Measurements from ENCODE around the gene NGLY1.
A peak's percentile ranks its signal among the peaks of the same experiment; 100 is the strongest.

NGLY1 gene

DNA sequence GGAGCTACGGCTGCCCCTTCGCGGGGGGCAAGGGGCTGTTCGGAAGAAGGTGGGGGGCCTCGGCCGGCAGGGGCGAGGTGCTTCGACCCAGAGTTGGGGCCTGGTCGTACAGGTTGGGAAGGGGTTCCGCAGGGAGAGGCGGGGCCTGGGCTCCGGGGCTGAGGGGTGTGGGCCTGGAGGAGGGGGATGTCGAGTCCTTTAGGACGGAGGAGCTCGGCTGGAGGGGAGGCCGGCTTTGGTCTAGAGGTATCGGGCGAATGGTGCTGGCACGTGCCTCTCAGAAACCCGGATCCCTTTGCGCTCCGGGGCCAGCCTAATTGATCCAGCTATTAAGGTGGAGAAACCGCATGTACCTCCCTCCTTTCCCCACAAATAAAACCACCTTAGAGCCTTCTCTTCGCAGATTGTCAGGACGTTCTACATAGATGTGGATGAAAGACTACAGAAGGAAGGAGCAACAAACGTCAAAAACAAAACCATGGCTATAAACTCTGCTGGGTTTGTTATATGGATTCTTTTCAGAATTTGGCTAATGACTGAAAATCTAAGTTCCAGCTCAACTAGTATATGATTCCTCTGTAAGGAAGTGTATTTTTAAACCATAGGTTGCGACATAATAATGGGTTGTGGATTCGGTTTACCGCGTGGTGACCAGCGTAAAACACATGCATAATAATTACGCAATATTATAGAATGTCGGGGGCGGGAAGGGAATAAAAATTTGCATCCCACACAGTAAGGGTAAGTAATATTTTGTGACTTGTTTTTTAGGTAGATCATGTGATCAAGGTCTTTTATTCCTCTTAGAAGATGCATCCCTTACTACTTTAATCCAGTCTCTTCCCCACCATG, 644 bp upstream of the NGLY1 start:
- no peak for FAIRE-seq

DNA sequence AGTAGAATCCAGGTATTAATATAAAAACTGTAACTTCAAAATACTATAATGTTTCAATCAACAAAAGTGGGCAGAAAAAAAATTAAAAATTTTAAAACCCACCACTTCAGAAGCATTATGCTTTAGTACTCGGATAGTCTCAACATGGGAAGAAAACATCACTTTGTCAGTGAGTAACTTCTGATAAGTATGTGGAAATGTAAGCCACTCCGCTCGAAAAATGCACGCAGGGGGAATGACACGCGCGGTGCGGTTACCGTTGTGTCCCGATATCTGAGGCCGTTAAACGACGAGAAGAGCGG, 656 bp downstream of the NGLY1 start:
- no peak for FAIRE-seq

DNA sequence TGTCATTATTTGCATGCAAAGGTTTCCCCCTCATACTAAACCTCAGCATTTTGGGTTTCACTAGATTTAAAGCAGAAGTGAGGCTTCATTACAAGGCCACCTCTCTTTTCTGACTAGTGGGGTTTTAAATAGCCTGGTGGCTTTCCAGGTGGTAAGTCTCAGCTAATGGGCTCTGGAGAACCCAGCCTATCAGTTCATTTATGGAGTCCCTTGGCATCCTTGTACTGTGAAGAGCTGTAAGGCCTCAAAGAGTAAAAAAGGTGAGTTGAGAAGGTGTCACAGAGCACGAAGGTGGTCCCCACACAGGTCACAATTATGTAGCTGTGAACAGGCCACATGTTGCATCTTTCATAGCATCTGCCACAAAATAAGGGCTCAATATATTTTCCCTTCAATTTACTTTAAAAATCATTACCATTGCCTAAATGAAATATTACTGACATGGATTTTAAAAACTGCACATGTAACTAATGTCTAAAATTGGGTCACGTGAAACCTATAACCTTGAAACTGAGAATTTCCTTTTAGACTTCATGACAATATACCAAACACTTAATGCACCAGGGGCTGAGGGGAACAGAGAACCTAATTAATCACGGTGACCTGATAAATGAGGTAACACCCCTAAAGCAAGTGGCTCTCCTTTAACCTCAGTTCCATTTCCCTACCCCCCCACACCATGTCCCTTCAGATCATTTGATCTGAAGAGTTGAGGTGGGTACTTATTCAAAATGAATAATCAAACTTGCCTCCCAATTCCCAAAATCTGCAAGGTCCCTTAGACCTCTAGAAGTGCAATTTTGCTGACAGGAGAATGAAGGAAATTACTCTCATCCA, 1.3 kb downstream of the NGLY1 start:
- FAIRE-seq, result no peak

- FAIRE-seq, result no peak
Measured at GRCh38 chr3:25781145-25781757, 2.0 kb downstream of the NGLY1 start.

- FAIRE-seq, result no peak
Measured at GRCh38 chr3:25780618-25781017, 2.6 kb downstream of the NGLY1 start.

- FAIRE-seq, result no peak
Measured at GRCh38 chr3:25775936-25776335, 7.3 kb downstream of the NGLY1 start.

- FAIRE-seq, result no peak
Measured at GRCh38 chr3:25768851-25769250, 14.4 kb downstream of the NGLY1 start.

GRCh38 chr3:25751725-25752124, 31.5 kb downstream of the NGLY1 start:
- no peak for FAIRE-seq

DNA sequence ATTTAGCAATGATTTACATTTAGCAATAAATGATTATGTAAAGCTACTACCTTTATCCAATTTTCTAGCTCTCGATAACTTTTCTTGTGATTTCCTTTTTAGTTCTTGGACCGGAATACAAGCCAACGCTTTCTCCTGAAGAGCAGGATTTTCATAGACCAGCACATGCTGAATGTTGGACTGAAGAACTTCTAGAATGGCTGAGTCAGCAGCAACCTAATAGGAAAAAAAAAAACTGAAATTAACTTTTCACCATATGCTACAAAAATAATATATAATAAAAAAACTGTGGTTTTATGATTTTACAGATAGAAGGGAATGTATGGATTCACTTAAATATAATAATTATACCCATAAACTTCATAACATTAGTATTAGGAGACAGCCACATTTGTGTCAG, 32.2 kb downstream of the NGLY1 start:
- FAIRE-seq, result peak; percentile 6

DNA sequence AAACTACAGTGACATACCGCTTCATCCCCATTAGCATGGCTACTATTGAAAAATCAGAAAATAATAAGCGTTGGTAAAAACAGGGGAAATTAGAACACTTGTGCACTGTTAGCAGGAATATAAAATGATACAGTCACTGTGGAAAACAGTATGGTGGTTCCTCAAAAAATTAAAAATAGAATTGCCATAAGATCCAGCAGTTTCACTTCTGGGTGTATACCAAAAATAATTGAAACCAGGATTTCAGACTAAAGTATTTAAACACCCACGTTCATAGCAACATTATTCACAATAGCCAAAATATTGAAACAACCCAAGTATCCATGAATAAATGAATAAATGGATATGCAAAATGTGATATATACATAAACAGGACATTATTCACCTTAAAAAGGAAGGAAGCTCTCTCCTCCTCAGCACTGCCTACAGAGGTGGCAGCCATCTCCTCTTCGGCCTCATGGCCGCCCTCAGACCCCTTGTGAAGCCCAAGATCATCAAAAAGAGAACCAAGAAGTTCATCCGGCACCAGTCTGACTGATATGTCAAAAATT, 34.1 kb downstream of the NGLY1 start:
- no peak for FAIRE-seq

DNA sequence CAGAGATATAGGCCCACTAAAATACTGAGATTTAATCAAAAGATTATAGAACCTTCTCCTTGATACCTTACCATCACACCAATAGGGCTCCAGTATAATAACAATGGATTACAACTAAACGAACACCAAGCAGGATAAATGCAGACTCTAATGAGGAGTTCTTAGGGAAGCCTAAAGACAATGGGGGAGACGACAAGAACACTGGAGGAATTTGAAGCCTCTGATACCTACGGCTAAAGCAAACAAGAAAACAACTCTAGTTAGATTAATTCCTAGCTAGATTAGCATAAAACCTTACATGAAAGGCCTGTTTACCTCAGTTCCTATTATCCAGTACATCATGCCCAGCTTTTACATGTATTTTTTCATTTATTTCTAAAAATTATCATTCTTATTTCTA, 35.1 kb downstream of the NGLY1 start:
- no peak for FAIRE-seq

GRCh38 chr3:25747033-25747432, 36.2 kb downstream of the NGLY1 start:
- FAIRE-seq, result no peak

- no peak for FAIRE-seq
Measured at GRCh38 chr3:25744470-25744869, 38.8 kb downstream of the NGLY1 start.

- FAIRE-seq, result no peak
Measured at GRCh38 chr3:25728101-25728500, 55.1 kb downstream of the NGLY1 start.

DNA sequence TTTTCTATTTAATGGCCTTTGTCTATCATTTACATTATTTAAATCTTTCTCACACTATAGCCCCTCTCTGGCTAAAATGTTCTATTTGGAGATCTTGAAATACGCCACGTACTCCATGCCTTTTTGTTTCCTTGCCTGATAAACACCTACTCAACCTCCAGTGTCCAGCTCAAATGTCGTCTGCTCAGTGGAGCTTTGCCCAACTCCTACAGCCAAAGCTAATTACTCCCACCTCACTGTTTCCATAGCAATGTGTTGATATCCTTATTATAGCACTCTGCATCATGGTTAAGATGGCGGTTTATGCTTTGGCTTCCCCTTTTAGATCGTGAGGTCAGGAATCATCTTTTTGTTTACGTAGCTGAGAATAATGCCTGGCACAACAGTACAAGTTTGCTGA, 55.9 kb downstream of the NGLY1 start:
- FAIRE-seq, result no peak

- FAIRE-seq, result no peak
Measured at GRCh38 chr3:25725810-25726209, 57.4 kb downstream of the NGLY1 start.

- no peak for FAIRE-seq
Measured at GRCh38 chr3:25724948-25725645, 58.1 kb downstream of the NGLY1 start.

- FAIRE-seq, result no peak
Measured at GRCh38 chr3:25723802-25724201, 59.4 kb downstream of the NGLY1 start.

DNA sequence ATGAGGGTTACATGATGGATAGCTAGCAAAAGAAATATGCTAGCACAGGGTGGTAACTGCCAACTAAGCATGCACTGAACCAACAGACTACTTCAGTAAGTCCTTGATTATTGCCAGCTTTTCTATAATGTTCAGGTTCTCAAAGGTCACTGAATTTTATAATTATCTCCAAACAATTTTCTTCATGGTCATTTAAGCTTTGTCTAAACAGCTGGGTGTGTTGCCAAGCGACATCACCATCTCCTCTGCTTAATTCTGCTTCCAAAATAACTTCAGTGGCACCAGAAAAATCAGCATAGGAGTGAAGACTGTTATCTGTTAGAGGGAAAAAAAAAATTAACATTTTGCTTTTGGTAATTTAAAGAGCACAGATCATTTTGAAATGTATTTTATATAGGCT, 63.9 kb downstream of the NGLY1 start:
- no peak for FAIRE-seq

GRCh38 chr3:25713341-25713985, 69.8 kb downstream of the NGLY1 start:
- no peak for FAIRE-seq

DNA sequence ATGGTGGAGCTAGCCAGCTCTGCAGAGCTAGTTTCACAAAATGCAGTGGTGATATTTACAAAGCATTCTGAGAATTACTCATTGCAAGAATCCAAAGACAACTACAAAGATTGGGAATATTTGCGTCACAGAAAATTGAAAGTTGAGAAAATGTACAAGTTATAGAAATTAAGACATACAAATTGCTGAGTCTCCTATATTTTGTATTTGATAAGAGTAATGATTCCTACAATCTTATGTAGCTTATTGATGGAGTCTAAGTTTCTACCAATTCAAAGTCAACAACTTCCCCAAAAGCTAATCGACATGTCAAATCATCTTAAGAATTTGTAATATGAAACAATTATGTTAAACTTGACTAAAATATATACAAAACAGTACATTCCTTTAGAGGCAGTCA, 72.2 kb downstream of the NGLY1 start:
- no peak for FAIRE-seq

GRCh38 chr3:25708036-25708435, 75.2 kb downstream of the NGLY1 start:
- FAIRE-seq, result no peak
